H9 (cell line): ENCODE measurements around the gene FBLN1. TPM values are rescaled to one million over a fixed set of nuclear protein-coding genes. Genes with fewer than 3 reads are reported as not detected.

Experiments used
- DNase-seq: peaks from one replicate; pipeline ENCODE4 v3.0.0-alpha.2; 2017
- H2AFZ ChIP-seq: one replicate; pipeline ENCODE4 v1.6.1; 2013; ENCODE audit warnings: mild to moderate bottlenecking, low read length, control low read depth, moderate library complexity
- H2AK5ac ChIP-seq: 2 replicates; pipeline ENCODE4 v1.6.1; 2013; ENCODE audit warnings: low read length, control low read depth, mixed read lengths; ENCODE audit not compliant: insufficient read length
- H2BK120ac ChIP-seq: one replicate; pipeline ENCODE4 v1.6.1; 2013; ENCODE audit warnings: low read depth, mild to moderate bottlenecking, low read length, control low read depth, inconsistent platforms; ENCODE audit not compliant: poor library complexity, severe bottlenecking
- H2BK12ac ChIP-seq: 2 replicates; pipeline ENCODE4 v1.6.1; 2013; ENCODE audit warnings: low read length, control low read depth, mixed read lengths, low read depth; ENCODE audit not compliant: insufficient read length
- H2BK15ac ChIP-seq: 2 replicates; pipeline ENCODE4 v1.6.1; 2013; ENCODE audit warnings: low read depth, low read length, control low read depth
- H2BK20ac ChIP-seq: one replicate; pipeline ENCODE4 v1.6.1; 2013; ENCODE audit warnings: low read depth, mild to moderate bottlenecking, low read length, control low read depth, inconsistent platforms; ENCODE audit not compliant: poor library complexity, severe bottlenecking
- H2BK5ac ChIP-seq: 2 replicates; pipeline ENCODE4 v1.6.1; 2013; ENCODE audit warnings: low read length, control low read depth, mixed read lengths; ENCODE audit not compliant: insufficient read length
- H3K14ac ChIP-seq: 2 replicates; pipeline ENCODE4 v1.6.1; 2013; ENCODE audit warnings: low read length, control low read depth; ENCODE audit not compliant: insufficient read depth
- H3K18ac ChIP-seq: 2 replicates; pipeline ENCODE4 v1.6.1; 2013; ENCODE audit warnings: low read depth, mild to moderate bottlenecking, mixed read lengths, low read length, control low read depth; ENCODE audit not compliant: insufficient read length
- H3K23ac ChIP-seq: 2 replicates; pipeline ENCODE4 v1.6.1; 2013; ENCODE audit warnings: low read length, control low read depth, mixed read lengths, low read depth; ENCODE audit not compliant: insufficient read length
- H3K23me2 ChIP-seq: 2 replicates; pipeline ENCODE4 v1.6.1; 2013; ENCODE audit warnings: low read depth, mild to moderate bottlenecking, mixed read lengths, low read length, control low read depth; ENCODE audit not compliant: insufficient read length, poor library complexity, severe bottlenecking
- H3K27ac ChIP-seq: 2 replicates; pipeline ENCODE4 v1.5.1; 2013; ENCODE audit warnings: low read length, control low read depth, mixed read lengths, low read depth; ENCODE audit not compliant: insufficient read length
- H3K27me3 ChIP-seq: 2 replicates; pipeline ENCODE4 v1.6.1; 2013; ENCODE audit warnings: low read length, control low read depth, inconsistent platforms; ENCODE audit not compliant: insufficient read depth
- H3K4ac ChIP-seq: 2 replicates; pipeline ENCODE4 v1.6.1; 2013; ENCODE audit warnings: low read depth, mild to moderate bottlenecking, control low read depth, inconsistent platforms, low read length, moderate library complexity
- H3K4me1 ChIP-seq: 2 replicates; pipeline ENCODE4 v1.6.1; 2013; ENCODE audit warnings: low read length, control low read depth, inconsistent platforms; ENCODE audit not compliant: insufficient read depth
- H3K4me2 ChIP-seq: 2 replicates; pipeline ENCODE4 v1.6.1; 2013; ENCODE audit warnings: low read length, control low read depth, mixed read lengths; ENCODE audit not compliant: insufficient read length, insufficient read depth
- H3K56ac ChIP-seq: 2 replicates; pipeline ENCODE4 v1.6.1; 2013; ENCODE audit warnings: low read depth, mild to moderate bottlenecking, mixed read lengths, low read length, control low read depth; ENCODE audit not compliant: insufficient read length
- H3K79me1 ChIP-seq: 2 replicates; pipeline ENCODE4 v1.6.1; 2013; ENCODE audit warnings: low read depth, mild to moderate bottlenecking, moderate library complexity, low read length, control low read depth, inconsistent platforms; ENCODE audit not compliant: insufficient read depth, poor library complexity, severe bottlenecking
- H3K79me2 ChIP-seq: 2 replicates; pipeline ENCODE4 v1.6.1; 2013; ENCODE audit warnings: low read length, control low read depth, inconsistent platforms; ENCODE audit not compliant: insufficient read depth
- H3K9ac ChIP-seq: 2 replicates; pipeline ENCODE4 v1.6.1; 2013; ENCODE audit warnings: low read length, control low read depth, mixed read lengths; ENCODE audit not compliant: insufficient read length; ENCODE audit errors: extremely low read depth
- H3K9me3 ChIP-seq: one replicate; pipeline ENCODE4 v1.6.1; 2013; ENCODE audit warnings: low read depth, low read length, inconsistent platforms; ENCODE audit not compliant: control insufficient read depth
- H3T11ph ChIP-seq: one replicate; pipeline ENCODE4 v1.6.1; 2013; ENCODE audit warnings: mild to moderate bottlenecking, low read length, control low read depth, inconsistent platforms
- H4K20me1 ChIP-seq: one replicate; pipeline ENCODE4 v1.6.1; 2013; ENCODE audit not compliant: control insufficient read depth, insufficient read length, insufficient read depth
- H4K5ac ChIP-seq: 2 replicates; pipeline ENCODE4 v1.6.1; 2013; ENCODE audit warnings: low read depth, mild to moderate bottlenecking, mixed read lengths, low read length, control low read depth; ENCODE audit not compliant: insufficient read length
- H4K8ac ChIP-seq: replicated peaks from 2 replicates; pipeline ENCODE4 v1.6.1; 2013; ENCODE audit warnings: low read length, control low read depth, mixed read lengths, low read depth; ENCODE audit not compliant: insufficient read length
- H4K91ac ChIP-seq: 2 replicates; pipeline ENCODE4 v1.6.1; 2013; ENCODE audit warnings: low read depth, mild to moderate bottlenecking, moderate library complexity, mixed read lengths, low read length, control low read depth; ENCODE audit not compliant: insufficient read length
- H3K27ac Mint-ChIP-seq, 3 experiments: 2 replicates in 2 of 3; 3 replicates in 1 of 3; pipeline ENCODE4 v1.8.0; 2020 to 2021; ENCODE audit warnings: mixed read lengths in 3 of 3, mild to moderate bottlenecking in 1 of 3, moderate library complexity in 1 of 3
- H3K27me3 Mint-ChIP-seq: 2 replicates; pipeline ENCODE4 v1.8.0; 2021; ENCODE audit warnings: low read depth, mild to moderate bottlenecking, moderate library complexity, mixed read lengths
- H3K36me3 Mint-ChIP-seq, 3 experiments: 2 replicates in 2 of 3; 3 replicates in 1 of 3; pipeline ENCODE4 v1.8.0; 2020 to 2021; ENCODE audit warnings: low read depth in 3 of 3, mixed read lengths in 3 of 3; ENCODE audit not compliant: insufficient read depth in 1 of 3
- H3K4me1 Mint-ChIP-seq, 2 experiments: 2 replicates each; pipeline ENCODE4 v1.8.0; 2020; ENCODE audit warnings: mixed read lengths in 2 of 2
- H3K4me3 Mint-ChIP-seq, 2 experiments: 2 replicates in 1 of 2; 3 replicates in 1 of 2; pipeline ENCODE4 v1.8.0; 2020 to 2021; ENCODE audit warnings: mild to moderate bottlenecking in 2 of 2, mixed read lengths in 2 of 2, moderate library complexity in 1 of 2
- H3K9me3 Mint-ChIP-seq, 2 experiments: 2 replicates in 1 of 2; 3 replicates in 1 of 2; pipeline ENCODE4 v1.8.0; 2020; ENCODE audit warnings: mild to moderate bottlenecking in 2 of 2, mixed read lengths in 2 of 2, moderate library complexity in 1 of 2
- CTCF ChIP-seq: fragments of 200-600 bp; sonication (generic); conservative IDR thresholded peaks from 3 replicates; pipeline ENCODE4 v1.8.0; 2021; ENCODE audit warnings: antibody characterized with exemption, mild to moderate bottlenecking
- WGBS: extraction: QIAGEN DNeasy Blood & Tissue Kit; methylation state at CpG from one replicate; pipeline ENCODE4 v1.1.7; 2013; ENCODE audit warnings: missing lambda C conversion rate, low lambda C conversion rate, mixed read lengths; ENCODE audit not compliant: insufficient read length; ENCODE audit errors: extremely low coverage; 5-methylcytosine and 5-hydroxymethylcytosine counted together
- total RNA-seq: library from RNA; stranded (reverse); gene quantifications from 2 replicates; pipeline ENCODE4 v1.2.1, GENCODE V29; 2021

Gene FBLN1
- total RNA-seq, 1 experiment from 2014 or later = 140 TPM

- DNase-seq = no peak
- Histone ChIP-seq H4K91ac (no peak overlapping the region), H3K27ac (no peak overlapping the region), H2BK12ac (no peak overlapping the region), H3K9me3 (no peaks in the 10 kb centered on the region), H4K20me1 (no peaks in the 10 kb centered on the region), H3K27me3 (no peaks in the 10 kb centered on the region), H2BK20ac (no peak overlapping the region), H3K79me2 (no peaks in the 10 kb centered on the region), H3K14ac (no peak overlapping the region), H2AFZ (no peak overlapping the region), H3K23me2 (no peaks in the 10 kb centered on the region), H2BK120ac (no peak overlapping the region), H3T11ph (no peak overlapping the region), H2BK15ac (no peak overlapping the region), H3K4me1 (0 out of 2 replicates have a peak, but pooled peaks cover 3% of the 10 kb centered on the region), H3K79me1 (no peaks in the 10 kb centered on the region), H3K4me2 (no peak overlapping the region), H3K4ac (no peak overlapping the region), H3K56ac (no peak overlapping the region), H3K23ac (no peak overlapping the region), H3K9ac (no peak overlapping the region), H4K5ac (no peak overlapping the region), H2BK5ac (no peak overlapping the region), H2AK5ac (no peak overlapping the region), H3K18ac (no peak overlapping the region), H4K8ac (no peak overlapping the region)
- H3K27me3 Mint-ChIP-seq = peaks cover 18% of the 10 kb centered on the region
- peaks cover under 1 to 9% of the 10 kb centered on the region in 2 experiments; a peak in 3 of 5 replicates for H3K9me3 Mint-ChIP-seq
- TF ChIP-seq CTCF = no peak
- H3K27ac Mint-ChIP-seq = no peak overlapping the region
- peaks cover 0 to 9% (median 0%) of the 10 kb centered on the region in 3 experiments; a peak in 4 of 7 replicates for H3K36me3 Mint-ChIP-seq
- H3K4me1 Mint-ChIP-seq = peaks cover 25 to 27% of the 10 kb centered on the region in 2 experiments
- H3K4me3 Mint-ChIP-seq = no peak overlapping the region
- no CpG with 5 or more reads among the region's 7 CpGs for WGBS
These were observed 6.2 kb upstream of the FBLN1 start for GRCh38 chr22:45496451-45496941.
